Embryonic facial prominence (tissue), 1 donor: ENCODE measurements around the gene SH3PXD2A.

Source experiments
- DNase-seq: peaks from one replicate; pipeline ENCODE4 v3.0.0-alpha.2; 2016; ENCODE audit errors: extremely low spot score

SH3PXD2A gene

GRCh38 chr10:103687172-103687571, 168.2 kb downstream of the SH3PXD2A start:
- no peak for DNase-seq

DNA sequence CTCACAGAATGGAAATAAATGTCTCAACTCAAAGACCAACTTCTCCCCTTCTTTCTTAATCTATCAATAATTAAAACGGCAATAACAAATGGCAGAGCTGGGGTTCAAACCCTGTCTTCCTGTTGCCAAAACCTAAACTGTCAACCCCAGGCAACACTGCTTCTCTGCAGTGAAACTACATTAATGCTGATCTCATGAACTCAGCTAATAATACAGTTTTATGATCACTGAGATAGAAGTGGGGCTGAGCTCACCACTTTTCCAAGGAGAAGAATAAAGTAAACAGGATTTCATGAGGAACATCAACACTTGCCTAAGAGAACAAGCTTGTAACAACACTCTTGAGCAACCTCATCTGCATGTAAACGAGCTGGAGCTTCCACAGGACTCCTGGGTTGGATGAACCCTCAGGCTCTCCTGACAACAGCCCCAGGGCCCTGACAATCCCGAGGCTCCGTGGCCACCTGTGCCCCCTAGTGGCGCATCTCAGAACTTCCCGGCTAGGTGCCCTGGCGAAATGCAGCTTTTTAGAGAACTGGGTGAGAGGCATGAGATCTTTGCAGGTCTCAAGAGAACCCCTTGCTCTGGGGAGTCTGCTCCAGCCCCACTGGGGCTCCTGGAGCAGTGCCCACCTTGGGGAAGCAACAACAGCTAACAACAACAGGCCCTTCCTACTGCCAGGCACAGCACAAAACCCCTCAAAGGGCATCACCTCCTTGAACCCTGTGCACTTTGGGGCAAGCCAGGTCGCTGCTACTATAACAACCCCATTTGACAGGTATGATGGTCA, 169.3 kb downstream of the SH3PXD2A start:
- DNase-seq, result no peak

DNA sequence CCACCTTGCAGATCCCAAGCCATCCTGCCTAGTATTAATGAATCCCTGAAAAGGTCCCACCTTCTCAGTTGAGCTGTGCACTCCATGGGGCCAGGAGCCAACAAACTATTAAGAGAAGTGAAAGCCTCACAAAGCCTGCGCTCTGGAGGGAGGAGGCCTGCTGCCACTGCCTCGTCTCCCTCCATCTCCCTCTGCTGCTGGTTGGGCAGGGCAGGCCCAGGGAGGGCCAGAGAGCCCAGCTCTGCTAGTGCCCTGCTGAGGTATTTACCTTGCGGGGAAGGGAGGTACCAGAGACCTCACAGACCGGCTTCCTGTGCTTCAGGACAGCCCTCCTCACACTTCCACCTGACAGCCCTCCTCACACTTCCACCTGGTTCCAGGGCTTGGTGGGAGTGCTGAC, 171.5 kb downstream of the SH3PXD2A start:
- no peak for DNase-seq

DNA sequence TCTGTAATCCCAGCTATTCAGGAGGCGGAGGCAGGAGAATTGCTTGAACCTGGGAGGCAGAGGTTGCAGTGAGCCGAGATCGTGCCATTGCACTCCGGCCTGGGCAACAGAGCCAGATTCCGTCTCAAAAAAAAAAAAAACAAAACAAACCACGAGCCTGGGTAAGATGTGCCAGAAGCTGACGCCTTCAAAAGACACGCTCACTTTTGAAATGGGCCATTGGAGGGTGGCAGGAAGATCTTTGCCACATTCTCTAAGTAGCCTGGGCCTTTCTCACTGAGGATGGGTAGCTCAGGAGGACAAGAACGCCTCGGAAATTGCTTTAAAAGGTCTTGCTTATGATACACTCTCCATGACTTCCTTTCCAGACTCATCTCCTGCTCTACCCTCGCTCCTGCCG, 172.7 kb downstream of the SH3PXD2A start:
- DNase-seq, result no peak

- no peak for DNase-seq
These were observed 173.6 kb downstream of the SH3PXD2A start for GRCh38 chr10:103681617-103682399.

DNA sequence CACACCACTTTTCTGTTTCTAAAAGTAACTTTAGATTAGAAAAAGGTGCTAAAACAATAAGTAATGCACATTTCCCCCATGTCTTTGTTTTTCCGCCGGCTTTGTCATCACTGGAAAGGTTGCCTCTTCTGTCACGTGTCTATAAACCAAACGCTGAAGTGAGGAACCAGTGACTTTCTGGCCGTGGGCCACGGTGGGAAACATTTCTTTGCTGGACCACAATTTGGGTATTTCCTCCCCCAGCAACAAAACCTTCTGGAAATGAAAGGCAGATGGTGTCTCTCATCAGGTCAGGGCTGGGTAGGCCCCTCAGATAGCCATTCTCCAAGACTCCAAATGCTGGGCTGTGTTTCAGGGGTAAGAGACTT, 174.5 kb downstream of the SH3PXD2A start:
- no peak for DNase-seq

GRCh38 chr10:103679096-103679790, 176.1 kb downstream of the SH3PXD2A start:
- no peak for DNase-seq

DNA sequence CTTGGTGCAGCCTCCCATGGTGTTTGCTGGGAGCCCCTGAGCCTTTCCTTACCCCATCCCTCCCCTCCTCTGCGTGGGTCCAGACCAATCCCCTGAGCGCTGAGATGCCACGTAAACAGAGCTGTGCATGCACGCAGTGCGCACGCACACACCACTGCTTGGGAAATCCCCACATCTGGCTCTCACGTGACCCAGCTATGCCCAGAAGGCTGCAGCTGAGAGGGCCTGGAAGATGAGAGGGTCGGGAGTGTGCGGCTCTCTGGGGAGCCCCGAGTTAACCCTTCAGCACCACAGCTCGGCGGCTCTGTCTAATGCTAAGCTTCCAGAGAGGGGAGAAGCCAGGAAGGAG, 177.2 kb downstream of the SH3PXD2A start:
- peak; percentile 87 for DNase-seq

DNA sequence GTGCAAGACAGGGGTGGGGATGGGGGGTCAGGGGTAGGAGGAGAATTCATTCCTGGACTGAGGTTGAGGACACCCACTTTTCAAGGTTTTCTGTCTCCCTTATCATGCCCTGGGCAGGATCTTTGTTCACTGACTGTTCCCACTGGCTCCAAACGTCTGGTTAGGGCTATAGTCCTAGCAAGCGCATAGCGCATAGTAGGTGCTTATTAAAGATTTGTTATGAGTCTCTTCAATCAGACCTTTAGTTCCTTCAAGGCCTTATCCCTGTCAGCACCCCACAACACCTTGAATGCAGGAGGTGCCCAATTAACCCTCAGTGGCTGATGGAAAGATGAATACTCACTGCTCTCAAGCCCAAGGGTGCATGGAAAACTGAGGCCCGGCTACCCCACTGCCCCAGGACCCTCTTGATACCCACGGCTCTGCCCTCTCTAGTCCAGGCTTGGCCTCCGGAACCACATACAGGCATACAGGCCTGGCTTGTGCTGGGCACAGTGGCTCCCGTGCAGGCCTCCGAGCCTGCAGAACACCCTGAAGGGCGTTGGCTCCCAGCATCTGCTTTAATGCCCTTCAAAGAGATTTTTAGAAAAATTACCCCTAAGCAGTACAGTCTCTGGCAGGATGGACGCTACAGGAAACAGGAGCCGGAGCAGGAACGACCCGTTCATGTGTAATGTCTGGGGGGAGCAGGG, 177.7 kb downstream of the SH3PXD2A start:
- DNase-seq, result no peak

- no peak for DNase-seq
These were observed 178.4 kb downstream of the SH3PXD2A start for GRCh38 chr10:103676851-103677417.

DNA sequence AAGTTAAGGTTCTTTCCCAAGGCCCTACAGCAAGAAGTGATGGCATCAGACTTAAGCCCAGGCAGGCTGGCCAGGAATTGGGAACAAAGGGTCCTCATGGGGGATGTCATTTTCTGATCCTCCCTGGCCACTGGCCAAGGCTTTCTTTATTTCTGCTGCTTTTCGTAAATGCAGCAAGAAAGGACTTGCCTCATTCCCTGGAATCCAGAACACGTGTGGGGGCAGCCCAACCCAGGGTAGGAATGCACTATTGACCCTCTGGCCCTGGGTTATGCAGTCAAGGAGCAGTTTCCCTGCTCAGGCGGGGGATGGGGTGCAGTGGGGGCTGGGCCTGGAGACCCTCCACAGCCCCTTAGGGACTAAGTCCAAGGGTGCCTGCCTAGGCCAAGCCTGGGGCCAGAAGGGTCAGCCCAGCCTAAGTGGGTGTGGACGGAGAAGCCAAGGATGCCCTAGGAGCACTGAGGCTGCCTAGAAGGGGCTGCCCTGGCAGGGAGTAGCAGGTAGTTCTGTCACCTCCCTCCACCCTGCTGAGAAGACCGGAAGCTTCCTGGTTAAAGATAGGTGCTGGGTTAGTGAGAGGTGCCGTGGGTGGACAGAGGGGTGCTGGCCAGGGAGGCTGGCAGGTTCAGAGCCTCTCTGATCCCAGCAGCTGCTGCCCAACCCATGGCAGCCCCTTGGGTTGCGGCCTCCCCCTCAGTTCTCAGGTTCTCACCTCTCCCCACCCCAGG, 179.2 kb downstream of the SH3PXD2A start:
- no peak for DNase-seq

- no peak for DNase-seq
These were observed 181.8 kb downstream of the SH3PXD2A start for GRCh38 chr10:103673606-103674005.

- no peak for DNase-seq
These were observed 183.0 kb downstream of the SH3PXD2A start for GRCh38 chr10:103672345-103672744.

GRCh38 chr10:103671126-103671895, 184.1 kb downstream of the SH3PXD2A start:
- no peak for DNase-seq

DNA sequence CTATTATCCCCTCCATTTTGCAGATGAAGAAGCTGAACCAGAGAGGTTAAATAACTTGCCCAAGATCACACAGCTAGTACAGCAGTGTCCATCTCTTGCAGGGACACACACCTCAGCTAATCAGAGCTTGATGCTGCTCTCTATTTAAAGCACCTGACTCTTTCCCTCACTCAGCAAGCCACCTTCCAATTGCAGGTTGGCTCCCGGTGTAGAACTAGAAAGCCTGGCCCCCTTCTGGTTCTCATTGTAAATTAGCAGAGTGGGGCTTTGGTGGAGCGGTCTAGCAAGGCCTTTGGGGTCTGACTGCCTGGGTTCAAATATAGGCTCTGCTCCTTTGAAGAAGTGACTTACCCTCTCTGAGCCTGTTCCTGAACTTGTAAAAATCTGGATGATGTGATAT, 185.4 kb downstream of the SH3PXD2A start:
- DNase-seq, result no peak

- no peak for DNase-seq
These were observed 186.0 kb downstream of the SH3PXD2A start for GRCh38 chr10:103669243-103669929.

- no peak for DNase-seq
These were observed 186.8 kb downstream of the SH3PXD2A start for GRCh38 chr10:103668351-103669242.

GRCh38 chr10:103667356-103667755, 188.0 kb downstream of the SH3PXD2A start:
- DNase-seq, result no peak

DNA sequence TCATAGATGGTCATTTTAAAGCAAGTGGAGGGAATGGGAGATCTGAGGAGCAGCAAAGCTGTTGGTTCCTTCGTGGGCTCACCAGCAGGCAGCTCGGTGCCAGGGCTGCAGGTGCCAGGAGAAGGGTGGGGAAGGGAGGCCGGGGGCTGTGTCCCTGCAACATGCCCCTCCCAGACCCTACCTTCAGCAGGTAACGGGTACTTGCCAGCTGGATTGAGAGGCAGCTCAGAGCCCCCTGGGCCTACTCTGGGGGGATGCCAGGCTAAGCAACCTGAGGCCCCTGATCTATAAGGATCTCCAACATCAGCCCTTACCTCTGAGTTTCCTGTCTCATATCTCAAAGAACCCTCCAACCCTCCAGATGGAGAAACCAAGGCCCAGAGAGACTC, 188.6 kb downstream of the SH3PXD2A start:
- DNase-seq, result no peak
